Esophagus muscularis mucosa (tissue), 4 donors: ENCODE measurements around the gene KREMEN1. TPM values are rescaled to one million over a fixed set of nuclear protein-coding genes. Genes with fewer than 3 reads are reported as not detected.
"Not testable (repeated sequence)": the region's sequence is repeated elsewhere in the genome, so short reads cannot be mapped to it uniquely, and the experiment has no call there.

ENCODE experiments used
- DNase-seq: peaks from one replicate; pipeline ENCODE4 v3.0.0-alpha.2; 2017; ENCODE audit errors: extremely low spot score
- H3K27ac ChIP-seq, 4 donors: fragments of 200-600 bp; sonication (generic); replicated peaks in 1 of 4; 1 replicate in 3 of 4; 2 replicates in 1 of 4; pipeline ENCODE4 v1.5.1; 2016 to 2019; ENCODE audit warnings: mild to moderate bottlenecking in 1 of 4
- H3K27me3 ChIP-seq, 4 donors: fragments of 200-600 bp; sonication (generic); one replicate each; pipeline versions ENCODE4 v1.5.1 to v1.6.0; 2016 to 2019
- H3K36me3 ChIP-seq, 4 donors: fragments of 200-600 bp; sonication (generic); one replicate each; pipeline ENCODE4 v1.5.1; 2016 to 2019
- H3K4me1 ChIP-seq, 4 donors: fragments of 200-600 bp; sonication (generic); one replicate each; pipeline ENCODE4 v1.5.1; 2016 to 2019
- H3K4me3 ChIP-seq, 4 donors: fragments of 200-600 bp; sonication (generic); 1 replicate in 2 of 4; 2 replicates in 2 of 4; pipeline ENCODE4 v1.5.1; 2016 to 2019; ENCODE audit warnings: mild to moderate bottlenecking in 4 of 4, moderate library complexity in 1 of 4
- H3K9me3 ChIP-seq, 4 donors: fragments of 200-600 bp; sonication (generic); 1 replicate in 3 of 4; 2 replicates in 1 of 4; pipeline ENCODE4 v1.5.1; 2016 to 2019
- CTCF ChIP-seq, 3 experiments: fragments of 200-600 bp in 2 of 3; fragments of 450-650 bp in 1 of 3; sonication (generic) in 2 of 3; IDR thresholded peaks; one replicate each; pipeline ENCODE4 v1.5.1; 2017 to 2019; ENCODE audit warnings: antibody characterized with exemption in 3 of 3, mild to moderate bottlenecking in 2 of 3, moderate library complexity in 1 of 3
- EP300 ChIP-seq: sonication (generic); formaldehyde crosslinking; IDR thresholded peaks from one replicate; pipeline ENCODE4 v1.6.1; 2017; ENCODE audit warnings: antibody characterized with exemption
- POLR2A ChIP-seq: fragments of 450-650 bp; IDR thresholded peaks from one replicate; pipeline ENCODE4 v1.6.1; 2017; ENCODE audit warnings: antibody characterized with exemption, moderate library complexity, mild to moderate bottlenecking, low read depth
- POLR2AphosphoS5 ChIP-seq, 2 donors: sonication (generic); formaldehyde crosslinking; IDR thresholded peaks; one replicate each; pipeline ENCODE4 v1.6.1; 2017; ENCODE audit warnings: antibody characterized with exemption in 2 of 2
- WGBS: methylation state at CpG from one replicate; pipeline ENCODE4 v1.1.5; 2018; 5-methylcytosine and 5-hydroxymethylcytosine counted together
- intact Hi-C: fragments of 100-400 bp; cut with DNase I; formaldehyde crosslinking; loops from one replicate; pipeline ENCODE4 v1.15.1; 2023
- total RNA-seq, 4 donors: library from RNA; depleted of rRNA; stranded (reverse); fragments of >200 nt; gene quantifications; one replicate each; pipeline versions ENCODE4 v1.1.0 to v1.2.1, GENCODE V29; 2016

Gene KREMEN1
- total RNA-seq, 4 donors from 2014 or later, result 8.7 to 14.6 (median 12.4) TPM

GRCh38 chr22:29116397-29117123 is 43.7 kb downstream of the KREMEN1 start:
- H3K27me3 ChIP-seq, result no peaks in the 10 kb centered on the region
- no peak for TF ChIP-seq POLR2A
- no peak for TF ChIP-seq CTCF (IDR thresholded peaks at IDR 0.05)
- no peak for TF ChIP-seq POLR2AphosphoS5 (IDR thresholded peaks at IDR 0.05)
- no peak for TF ChIP-seq EP300
- WGBS, result 87% methylated on average over 3 of the region's 3 CpGs
- no peak for DNase-seq
- intact Hi-C loops, result no loop called here
- no peak overlapping the region for H3K4me3 ChIP-seq
- no peak overlapping the region for H3K27ac ChIP-seq
- no peaks in the 10 kb centered on the region for H3K9me3 ChIP-seq
- no peaks in the 10 kb centered on the region for H3K36me3 ChIP-seq
- peaks cover 0 to 5% (median 0%) of the 10 kb centered on the region in 4 donors for H3K4me1 ChIP-seq

GRCh38 chr22:29117799-29118477 is 45.1 kb downstream of the KREMEN1 start:
- DNase-seq, result no peak
- peaks cover 0 to 5% (median 0%) of the 10 kb centered on the region in 4 donors for H3K4me1 ChIP-seq
- H3K27ac ChIP-seq, result no peak overlapping the region
- 94% methylated on average over 6 of the region's 6 CpGs for WGBS
- no peaks in the 10 kb centered on the region for H3K9me3 ChIP-seq
- H3K4me3 ChIP-seq, result no peak overlapping the region
- H3K36me3 ChIP-seq, result no peaks in the 10 kb centered on the region
- TF ChIP-seq EP300, result no peak
- TF ChIP-seq POLR2A, result no peak
- no peak for TF ChIP-seq POLR2AphosphoS5 (IDR thresholded peaks at IDR 0.05)
- intact Hi-C loops, result no loop called here
- no peaks in the 10 kb centered on the region for H3K27me3 ChIP-seq

GRCh38 chr22:29120098-29120912 is 47.5 kb downstream of the KREMEN1 start:
- H3K4me1 ChIP-seq, H3K4me3 ChIP-seq, intact Hi-C loops, DNase-seq, H3K9me3 ChIP-seq, H3K27ac ChIP-seq, H3K36me3 ChIP-seq, H3K27me3 ChIP-seq: not testable (repeated sequence)
- WGBS, result 82% methylated on average over 6 of the region's 7 CpGs

- H3K36me3 ChIP-seq, result peaks cover 0 to 16% (median 12%) of the 10 kb centered on the region in 4 donors
- intact Hi-C loops, result no loop called here
- H3K27me3 ChIP-seq, result no peaks in the 10 kb centered on the region
- H3K4me3 ChIP-seq, result no peak overlapping the region
- no peak overlapping the region for H3K27ac ChIP-seq
- H3K9me3 ChIP-seq, result no peaks in the 10 kb centered on the region
- no peak for DNase-seq
- no peaks in the 10 kb centered on the region for H3K4me1 ChIP-seq
- no peak for TF ChIP-seq POLR2AphosphoS5 (IDR thresholded peaks at IDR 0.05)
- no peak for TF ChIP-seq EP300
- no peak for TF ChIP-seq CTCF (IDR thresholded peaks at IDR 0.05)
- no peak for TF ChIP-seq POLR2A
- 83% methylated on average over 5 of the region's 5 CpGs for WGBS
Measured at GRCh38 chr22:29121124-29121523, 48.3 kb downstream of the KREMEN1 start.

- intact Hi-C loops, result no loop called here
- no peak overlapping the region for H3K4me3 ChIP-seq
- H3K9me3 ChIP-seq, result no peaks in the 10 kb centered on the region
- H3K27ac ChIP-seq, result no peak overlapping the region
- no peaks in the 10 kb centered on the region for H3K27me3 ChIP-seq
- TF ChIP-seq POLR2A (no peak), EP300 (no peak), POLR2AphosphoS5 (IDR thresholded peaks at IDR 0.05) (no peak), CTCF (IDR thresholded peaks at IDR 0.05) (no peak)
- H3K4me1 ChIP-seq, result no peaks in the 10 kb centered on the region
- peaks cover 0 to 22% (median 19%) of the 10 kb centered on the region in 4 donors for H3K36me3 ChIP-seq
- no peak for DNase-seq
Measured at GRCh38 chr22:29122041-29122440, 49.2 kb downstream of the KREMEN1 start.
